ENCODE results near the gene TFAP2A. TPM values are rescaled to one million over a fixed set of nuclear protein-coding genes. Genes with fewer than 3 reads are reported as not detected.

TFAP2A gene
- polyA plus RNA-seq, 2 of the 4 experiments (the other 2 are of a cell fraction): 13.1 to 26.9 TPM

- ATAC-seq (no peak), DNase-seq (ENCODE audit: low read depth in 1 of 2, low spot score in 1 of 2) (no peak), FAIRE-seq (no peak)
- H3K4me3 ChIP-seq: no peak overlapping the region
- no peaks in the 10 kb centered on the region for H3K4me1 ChIP-seq
- WGBS (ENCODE audit: missing lambda C conversion rate): 50% methylated on average over 2 of the region's 2 CpGs
- H3K27ac ChIP-seq: no peak overlapping the region
- peak; percentile 51 for TF ChIP-seq MAFK (IDR thresholded peaks at IDR 0.05; ENCODE audit: partially characterized antibody)
- TF ChIP-seq, protein P1, sequence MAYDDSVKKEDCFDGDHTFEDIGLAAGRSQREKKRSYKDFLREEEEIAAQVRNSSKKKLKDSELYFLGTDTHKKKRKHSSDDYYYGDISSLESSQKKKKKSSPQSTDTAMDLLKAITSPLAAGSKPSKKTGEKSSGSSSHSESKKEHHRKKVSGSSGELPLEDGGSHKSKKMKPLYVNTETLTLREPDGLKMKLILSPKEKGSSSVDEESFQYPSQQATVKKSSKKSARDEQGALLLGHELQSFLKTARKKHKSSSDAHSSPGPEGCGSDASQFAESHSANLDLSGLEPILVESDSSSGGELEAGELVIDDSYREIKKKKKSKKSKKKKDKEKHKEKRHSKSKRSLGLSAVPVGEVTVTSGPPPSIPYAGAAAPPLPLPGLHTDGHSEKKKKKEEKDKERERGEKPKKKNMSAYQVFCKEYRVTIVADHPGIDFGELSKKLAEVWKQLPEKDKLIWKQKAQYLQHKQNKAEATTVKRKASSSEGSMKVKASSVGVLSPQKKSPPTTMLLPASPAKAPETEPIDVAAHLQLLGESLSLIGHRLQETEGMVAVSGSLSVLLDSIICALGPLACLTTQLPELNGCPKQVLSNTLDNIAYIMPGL (CRISPR knock-in tag; IDR thresholded peaks at IDR 0.05; ENCODE audit: borderline replicate concordance): no peak
- no peak overlapping the region for H3K4me2 ChIP-seq
- POLR2A ChIA-PET: no interaction called here
- H3K9me3 ChIP-seq: no peaks in the 10 kb centered on the region
- CTCF ChIA-PET: no interaction called here
Measured at GRCh38 chr6:10362300-10362699, 52.6 kb downstream of the TFAP2A start.

DNA sequence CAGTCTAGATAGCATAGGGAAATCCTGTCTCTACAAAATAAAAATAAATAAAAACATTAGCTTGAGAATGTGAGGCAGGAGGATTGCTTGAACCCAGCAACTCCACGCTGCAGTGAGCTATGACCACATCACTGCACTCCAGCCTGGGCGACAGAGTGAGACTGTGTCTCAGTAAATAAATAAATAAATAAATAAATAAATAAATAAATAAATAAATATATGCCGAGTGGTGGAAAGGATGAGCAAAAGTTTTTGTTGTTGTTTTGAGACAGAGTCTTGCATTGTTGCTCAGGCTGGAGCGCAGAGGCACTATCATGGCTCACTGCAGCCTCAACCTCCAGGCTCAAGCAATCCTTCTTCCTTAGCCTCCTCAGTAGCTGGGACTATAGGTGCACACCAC is 53.4 kb downstream of the TFAP2A start:
- CTCF ChIA-PET: no interaction called here
- POLR2A ChIA-PET: no interaction called here

GRCh38 chr6:10359581-10359980 is 55.3 kb downstream of the TFAP2A start:
- Histone ChIP-seq H3K4me3 (no peak overlapping the region), H3K4me2 (no peak overlapping the region), H3K4me1 (0 out of 3 replicates have a peak, but pooled peaks cover 8% of the 10 kb centered on the region), H3K9me3 (no peaks in the 10 kb centered on the region), H3K27ac (no peak overlapping the region)
- no peak for FAIRE-seq
- CTCF ChIA-PET: interaction anchor here (1.3 kb wide), 1 partner anchor 54 kb away, joined by 4 read pairs; no protein-coding TSS in a partner anchor
- WGBS (ENCODE audit: missing lambda C conversion rate): 77% methylated on average over 1 of the region's 1 CpG
- TF ChIP-seq NFE2L2 (conservative IDR thresholded peaks at IDR 0.05; ENCODE audit: low read length): no peak
- TF ChIP-seq, protein P2, sequence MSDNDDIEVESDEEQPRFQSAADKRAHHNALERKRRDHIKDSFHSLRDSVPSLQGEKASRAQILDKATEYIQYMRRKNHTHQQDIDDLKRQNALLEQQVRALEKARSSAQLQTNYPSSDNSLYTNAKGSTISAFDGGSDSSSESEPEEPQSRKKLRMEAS (IDR thresholded peaks at IDR 0.05): no peak
- TF ChIP-seq EHF (CRISPR knock-in tag; IDR thresholded peaks at IDR 0.05): no peak
- TF ChIP-seq POLR2AphosphoS2 (conservative IDR thresholded peaks at IDR 0.05; ENCODE audit: low read length): no peak
- TF ChIP-seq MAFK (IDR thresholded peaks at IDR 0.05; ENCODE audit: partially characterized antibody): no peak
- TF ChIP-seq CBX2 (IDR thresholded peaks at IDR 0.05; ENCODE audit: borderline replicate concordance, low read depth): no peak
- TF ChIP-seq, protein P3, sequence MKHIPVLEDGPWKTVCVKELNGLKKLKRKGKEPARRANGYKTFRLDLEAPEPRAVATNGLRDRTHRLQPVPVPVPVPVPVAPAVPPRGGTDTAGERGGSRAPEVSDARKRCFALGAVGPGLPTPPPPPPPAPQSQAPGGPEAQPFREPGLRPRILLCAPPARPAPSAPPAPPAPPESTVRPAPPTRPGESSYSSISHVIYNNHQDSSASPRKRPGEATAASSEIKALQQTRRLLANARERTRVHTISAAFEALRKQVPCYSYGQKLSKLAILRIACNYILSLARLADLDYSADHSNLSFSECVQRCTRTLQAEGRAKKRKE (CRISPR knock-in tag; IDR thresholded peaks at IDR 0.05; ENCODE audit: low read depth): no peak
- TF ChIP-seq FOXS1 (CRISPR knock-in tag; IDR thresholded peaks at IDR 0.05): no peak
- no peak for TF ChIP-seq HOXA7 (CRISPR knock-in tag; IDR thresholded peaks at IDR 0.05)
- no peak for TF ChIP-seq SMC3 (IDR thresholded peaks at IDR 0.05)
- no peak for TF ChIP-seq FOSL2 (IDR thresholded peaks at IDR 0.05)
- no peak for TF ChIP-seq FOSL2 (CRISPR knock-in tag; IDR thresholded peaks at IDR 0.05)
- no peak for TF ChIP-seq POLR2A (IDR thresholded peaks at IDR 0.05; ENCODE audit: low read length)
- no peak for TF ChIP-seq RARB (CRISPR knock-in tag; IDR thresholded peaks at IDR 0.05)
- DNase-seq (ENCODE audit: low read depth in 1 of 2, low spot score in 1 of 2): no peak
- ATAC-seq: no peak
- POLR2A ChIA-PET: no interaction called here

More for the DNA sequence above, 53.4 kb downstream of the TFAP2A start:
- no peak for FAIRE-seq
- TF ChIP-seq NPAS2 (CRISPR knock-in tag; IDR thresholded peaks at IDR 0.05; ENCODE audit: borderline replicate concordance): no peak
- no peak for TF ChIP-seq ZNF302 (CRISPR knock-in tag; IDR thresholded peaks at IDR 0.05)
- TF ChIP-seq TP53 (CRISPR knock-in tag; IDR thresholded peaks at IDR 0.05): no peak
- no peak for TF ChIP-seq NFE2L2 (conservative IDR thresholded peaks at IDR 0.05; ENCODE audit: low read length)
- TF ChIP-seq, protein P1 (CRISPR knock-in tag; IDR thresholded peaks at IDR 0.05; ENCODE audit: borderline replicate concordance): no peak
- no peak for TF ChIP-seq ELK1 (IDR thresholded peaks at IDR 0.05; ENCODE audit: low read depth, low read length)
- TF ChIP-seq HEYL (CRISPR knock-in tag; IDR thresholded peaks at IDR 0.05): no peak
- no peak for TF ChIP-seq KDM5A (IDR thresholded peaks at IDR 0.05)
- TF ChIP-seq CBX2 (IDR thresholded peaks at IDR 0.05; ENCODE audit: borderline replicate concordance, low read depth): no peak
- no peak for TF ChIP-seq RNF2 (IDR thresholded peaks at IDR 0.05; ENCODE audit: borderline replicate concordance, low read depth)
- no peak for TF ChIP-seq TFCP2L1 (CRISPR knock-in tag; IDR thresholded peaks at IDR 0.05)
- no peak for TF ChIP-seq HOXB13 (CRISPR knock-in tag; IDR thresholded peaks at IDR 0.05; ENCODE audit: low read depth)
- TF ChIP-seq HOXA7 (CRISPR knock-in tag; IDR thresholded peaks at IDR 0.05): no peak
- TF ChIP-seq CEBPB (IDR thresholded peaks at IDR 0.05): no peak
- TF ChIP-seq, protein P4, sequence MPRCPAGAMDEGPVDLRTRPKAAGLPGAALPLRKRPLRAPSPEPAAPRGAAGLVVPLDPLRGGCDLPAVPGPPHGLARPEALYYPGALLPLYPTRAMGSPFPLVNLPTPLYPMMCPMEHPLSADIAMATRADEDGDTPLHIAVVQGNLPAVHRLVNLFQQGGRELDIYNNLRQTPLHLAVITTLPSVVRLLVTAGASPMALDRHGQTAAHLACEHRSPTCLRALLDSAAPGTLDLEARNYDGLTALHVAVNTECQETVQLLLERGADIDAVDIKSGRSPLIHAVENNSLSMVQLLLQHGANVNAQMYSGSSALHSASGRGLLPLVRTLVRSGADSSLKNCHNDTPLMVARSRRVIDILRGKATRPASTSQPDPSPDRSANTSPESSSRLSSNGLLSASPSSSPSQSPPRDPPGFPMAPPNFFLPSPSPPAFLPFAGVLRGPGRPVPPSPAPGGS (IDR thresholded peaks at IDR 0.05): no peak
- TF ChIP-seq HDAC2 (IDR thresholded peaks at IDR 0.05): no peak
- WGBS (ENCODE audit: missing lambda C conversion rate): 85% methylated on average over 4 of the region's 4 CpGs
- no peak for ATAC-seq
- Histone ChIP-seq H3K27ac (no peak overlapping the region), H3K4me2 (no peak overlapping the region), H3K4me1 (no peaks in the 10 kb centered on the region), H3K4me3 (no peak overlapping the region), H3K9me3 (no peaks in the 10 kb centered on the region)
- DNase-seq (ENCODE audit: low read depth in 1 of 2, low spot score in 1 of 2): no peak
